HL-60/S4 treated with retinoic acid at 250 ng/mL for 4 days and 3 days (cell line): ENCODE measurements around the gene NLK.
"Not testable (repeated sequence)": the region's sequence is repeated elsewhere in the genome, so short reads cannot be mapped to it uniquely, and the experiment has no call there.

Source experiments
- in situ Hi-C: fragments of 300-500 bp; cut with MboI; formaldehyde crosslinking; loops from 2 replicates; pipeline ENCODE4 v1.7.0; 2022; ENCODE audit warnings: low sequenced_read_pairs

NLK gene

GRCh38 chr17:28042657-28042720 is at the start of gene NLK:
NLK (plus strand) TSS chr17:28042677; CDS start chr17:28042874, 197 bp downstream.
- in situ Hi-C loops, result no loop called here

GRCh38 chr17:27993161-27993695 is 49.2 kb upstream of the NLK start:
- in situ Hi-C loops, result no loop called here

DNA sequence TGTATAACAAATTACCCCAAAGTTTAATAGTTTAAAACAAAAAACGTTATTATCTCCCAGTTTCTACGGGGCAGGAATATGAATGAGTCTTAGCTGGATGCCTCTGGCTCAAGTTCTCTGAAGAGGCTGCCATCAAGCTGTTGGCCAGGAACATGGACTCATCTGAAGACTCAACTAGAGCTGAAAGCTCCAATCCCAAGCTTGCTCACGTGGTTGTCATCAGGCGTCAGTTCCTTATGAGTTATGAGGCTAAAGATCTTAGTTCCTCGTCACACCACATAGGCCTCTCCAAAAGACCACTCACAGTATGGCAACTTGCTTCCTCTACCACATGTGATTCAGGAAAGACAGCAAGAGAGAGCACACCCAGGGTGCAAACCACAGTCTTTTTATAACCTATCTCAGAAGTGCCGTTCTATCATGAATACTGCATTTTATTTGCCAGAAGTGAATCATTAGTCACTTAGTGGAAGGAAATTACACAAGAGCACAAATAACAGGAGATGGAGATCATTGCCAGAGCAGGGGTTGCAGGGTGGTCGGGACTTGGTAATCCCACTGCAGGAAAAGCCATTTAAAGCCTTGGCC is 48.7 kb upstream of the NLK start:
- in situ Hi-C loops, result no loop called here

- in situ Hi-C loops, result no loop called here
These were observed 47.9 kb upstream of the NLK start for GRCh38 chr17:27994586-27994985.

DNA sequence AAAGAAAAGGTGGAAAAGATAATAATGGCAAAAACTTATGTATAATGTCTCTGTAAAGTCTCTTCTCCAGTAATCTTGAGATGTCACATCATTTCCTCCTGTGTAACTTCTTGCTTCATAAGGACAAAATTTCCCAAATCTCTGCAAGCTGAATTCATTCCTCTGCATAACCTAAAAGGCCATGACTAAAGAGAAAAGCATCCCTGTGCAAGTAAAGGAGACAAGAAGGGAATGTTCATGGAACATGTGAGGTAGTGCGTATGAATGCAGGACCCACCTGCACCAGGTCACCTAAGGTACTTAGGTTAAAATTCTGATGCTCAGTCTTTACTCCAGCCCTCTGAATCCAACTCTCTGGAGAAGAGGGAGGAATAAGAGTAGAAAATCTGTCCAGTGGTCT is 46.9 kb upstream of the NLK start:
- in situ Hi-C loops, result no loop called here

- in situ Hi-C loops, result no loop called here
These were observed 46.1 kb upstream of the NLK start for GRCh38 chr17:27996202-27997043.

DNA sequence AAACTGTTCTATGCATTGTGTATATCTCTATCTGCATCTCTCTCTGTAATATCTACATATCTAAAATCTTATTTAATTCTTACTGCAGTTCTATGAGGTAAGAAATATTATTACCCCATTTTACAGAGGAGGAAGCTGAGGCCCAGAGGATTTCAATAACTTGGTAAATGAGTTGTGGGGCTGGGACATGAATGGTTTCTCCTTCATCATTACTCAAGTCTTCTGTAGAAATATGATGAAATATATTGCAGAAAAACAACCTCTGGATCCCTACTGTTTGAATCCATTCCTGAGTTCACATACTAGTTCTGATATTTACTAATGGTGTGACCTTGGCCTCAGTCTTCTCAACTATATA is 45.5 kb upstream of the NLK start:
- in situ Hi-C loops, result no loop called here

GRCh38 chr17:27997522-27997921 is 45.0 kb upstream of the NLK start:
- in situ Hi-C loops, result no loop called here

- in situ Hi-C loops, result no loop called here
These were observed 41.3 kb upstream of the NLK start for GRCh38 chr17:28001149-28001548.

DNA sequence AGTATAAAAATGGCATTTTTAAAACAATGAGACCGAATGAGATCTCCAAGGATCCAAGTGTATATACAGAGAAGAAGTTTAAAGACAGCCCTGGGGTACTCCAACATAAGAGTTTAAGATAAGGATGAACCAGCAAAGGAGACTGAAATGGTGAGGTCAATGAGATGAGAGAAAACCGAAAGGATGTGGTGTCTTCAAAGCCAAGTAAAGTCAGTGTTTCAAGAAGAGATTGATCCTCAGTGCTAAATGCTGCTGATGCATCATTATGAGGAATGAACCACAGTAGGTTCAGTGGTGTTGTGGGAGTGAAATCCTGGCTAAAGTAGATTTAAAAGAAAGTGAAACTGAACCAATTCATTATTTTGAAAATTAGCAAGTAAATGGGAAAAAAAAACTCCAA is 38.1 kb upstream of the NLK start:
- in situ Hi-C loops, result no loop called here

DNA sequence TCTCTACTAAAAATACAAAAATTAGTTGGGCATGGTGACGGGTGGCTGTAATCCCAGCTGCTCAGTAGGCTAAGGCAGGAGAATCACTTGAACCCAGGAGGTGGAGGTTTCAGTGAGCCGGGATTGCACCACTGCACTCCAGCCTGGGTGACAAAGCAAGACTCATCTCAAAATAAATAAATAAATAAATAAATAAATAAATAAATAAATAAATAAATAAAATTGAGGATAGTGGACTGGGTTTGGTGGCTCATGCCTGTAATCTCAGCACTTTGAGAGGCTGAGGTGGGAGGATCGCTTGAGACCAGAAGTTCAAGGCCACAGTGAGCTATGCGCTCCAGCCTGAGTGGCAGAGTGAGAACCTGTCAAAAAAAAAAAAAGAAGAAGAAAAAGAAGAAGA is 34.6 kb upstream of the NLK start:
- in situ Hi-C loops, result not testable (repeated sequence)

DNA sequence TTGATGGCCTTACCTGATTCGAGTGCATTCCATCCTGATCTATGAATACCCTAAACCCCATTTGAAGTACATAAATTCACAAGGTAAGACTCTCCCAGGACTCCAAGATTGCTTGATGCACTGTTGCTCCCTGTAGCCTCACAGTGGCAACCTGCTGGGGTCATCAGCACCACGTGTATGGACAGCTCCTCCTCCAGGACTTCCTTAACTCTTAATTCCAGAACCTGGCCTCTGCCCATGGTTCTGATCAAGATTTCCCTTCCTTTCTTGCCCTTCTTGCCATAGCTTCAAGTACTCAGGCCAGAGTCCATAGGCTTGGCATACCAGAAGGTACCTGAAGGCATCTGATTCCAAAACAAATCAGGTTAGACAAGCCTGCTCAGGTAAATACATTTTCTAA is 34.0 kb upstream of the NLK start:
- in situ Hi-C loops, result no loop called here

DNA sequence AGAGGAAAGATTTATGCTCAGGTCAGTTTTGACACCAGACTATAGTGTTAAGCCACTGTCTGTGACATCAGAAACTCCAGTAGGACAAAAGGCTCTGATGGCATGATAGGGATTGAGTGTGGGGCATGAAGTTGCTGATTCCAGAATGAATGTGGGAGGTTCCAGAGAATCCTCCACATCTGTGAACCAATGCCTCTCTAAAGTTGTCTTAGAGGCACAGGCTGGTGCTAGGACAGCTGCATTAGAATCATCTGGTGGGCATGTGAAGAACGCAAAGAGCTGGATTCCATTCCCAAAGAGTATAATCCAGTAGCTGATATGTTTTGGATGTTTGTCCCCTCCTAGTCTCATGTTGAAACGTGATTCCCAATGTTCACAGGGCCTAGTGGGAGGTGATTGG is 32.1 kb upstream of the NLK start:
- in situ Hi-C loops, result no loop called here

DNA sequence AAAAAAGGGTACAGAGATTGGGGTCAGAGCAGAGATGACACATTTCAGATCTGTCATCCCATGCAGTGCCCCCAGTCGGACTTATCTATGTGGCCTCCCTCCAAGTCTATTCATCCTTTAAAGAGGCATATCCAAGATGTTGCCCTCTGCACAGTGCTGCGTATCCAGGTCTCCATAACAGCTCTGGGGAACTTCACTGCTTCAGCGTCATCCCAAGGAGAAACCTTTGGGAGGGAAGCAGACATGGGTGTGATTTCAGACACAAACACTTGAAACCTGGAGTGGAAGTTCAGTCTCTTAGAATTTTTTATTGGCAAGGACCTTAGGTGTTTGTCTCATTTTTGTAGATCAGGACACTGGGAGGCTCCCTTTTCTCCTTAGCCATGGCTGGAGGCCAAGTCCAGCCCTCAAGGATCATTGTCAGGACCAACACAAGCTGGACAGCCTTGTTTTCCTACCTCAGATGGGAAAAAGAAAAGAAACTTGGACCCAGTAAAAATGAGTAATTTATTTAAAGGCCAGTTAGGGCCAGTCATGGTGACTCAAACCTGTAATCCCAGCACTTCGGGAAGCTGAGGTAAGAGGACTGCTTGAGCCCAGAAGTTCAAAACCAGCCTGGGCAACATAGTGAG is 23.9 kb upstream of the NLK start:
- in situ Hi-C loops, result no loop called here

- in situ Hi-C loops, result no loop called here
These were observed 22.0 kb upstream of the NLK start for GRCh38 chr17:28020515-28020914.

GRCh38 chr17:28029044-28029443 is 13.4 kb upstream of the NLK start:
- in situ Hi-C loops, result no loop called here

DNA sequence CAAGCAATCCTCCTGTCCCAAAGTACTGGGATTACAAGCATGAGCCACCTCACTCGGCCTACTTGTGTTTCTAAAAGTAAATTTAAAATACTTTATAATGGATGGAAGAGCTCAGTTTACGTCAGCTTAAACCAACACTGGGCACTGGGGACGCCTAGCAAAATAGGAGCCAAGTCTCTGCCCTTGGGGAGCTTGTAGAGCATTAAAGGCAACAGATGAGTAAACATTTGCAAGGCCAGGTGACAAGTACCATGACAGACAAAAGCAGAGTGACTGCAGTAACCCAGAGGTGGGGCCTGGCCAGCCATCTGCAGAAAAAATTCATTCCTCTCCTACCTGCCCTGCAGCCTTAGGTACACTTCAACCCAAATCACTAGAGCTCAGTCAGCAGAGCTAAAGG is 12.1 kb upstream of the NLK start:
- in situ Hi-C loops, result no loop called here

- in situ Hi-C loops, result no loop called here
These were observed 11.3 kb upstream of the NLK start for GRCh38 chr17:28031174-28031573.

- in situ Hi-C loops, result no loop called here
These were observed 8.3 kb upstream of the NLK start for GRCh38 chr17:28033972-28034714.

- in situ Hi-C loops, result not testable (repeated sequence)
These were observed 7.0 kb upstream of the NLK start for GRCh38 chr17:28035452-28035851.

DNA sequence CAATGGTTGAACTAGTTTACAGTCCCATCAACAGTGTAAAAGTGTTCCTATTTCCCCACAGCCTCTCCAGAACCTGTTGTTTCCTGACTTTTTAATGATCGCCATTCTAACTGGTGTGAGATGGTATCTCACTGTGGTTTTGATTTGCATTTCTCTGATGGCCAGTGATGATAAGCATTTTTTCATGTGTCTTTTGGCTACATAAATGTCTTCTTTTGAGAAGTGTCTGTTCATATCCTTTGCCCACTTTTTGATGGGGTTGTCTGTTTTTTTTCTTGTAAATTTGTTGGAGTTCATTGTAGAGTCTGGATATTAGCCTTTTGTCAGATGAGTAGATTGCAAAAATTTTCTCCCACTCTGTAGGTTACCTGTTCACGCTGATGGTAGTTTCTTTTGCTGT is 6.6 kb upstream of the NLK start:
- in situ Hi-C loops, result not testable (repeated sequence)

- in situ Hi-C loops, result no loop called here
These were observed 3.7 kb upstream of the NLK start for GRCh38 chr17:28038802-28039201.
